ENCODE measurements around the gene ZNF804B.

Gene ZNF804B

GRCh38 chr7:88859288-88859687 is 99.8 kb downstream of the ZNF804B start (continued):
- TF ChIP-seq ZNF280D (tag by site-specific recombination; IDR thresholded peaks at IDR 0.05) (no peak), GLIS2 (tag by site-specific recombination; IDR thresholded peaks at IDR 0.05) (no peak), ZNF391 (tag by site-specific recombination; IDR thresholded peaks at IDR 0.05; ENCODE audit: borderline replicate concordance, low read depth) (no peak), ZNF362 (tag by site-specific recombination; IDR thresholded peaks at IDR 0.05) (no peak), ZNF121 (tag by site-specific recombination; IDR thresholded peaks at IDR 0.05) (no peak), ZBTB26 (tag by site-specific recombination; optimal IDR thresholded peaks at IDR 0.05) (no peak), KLF17 (tag by site-specific recombination; IDR thresholded peaks at IDR 0.05) (no peak)

GRCh38 chr7:88866265-88866863 is 106.9 kb downstream of the ZNF804B start:
- H3K36me3 ChIP-seq (ENCODE audit: control insufficient read depth in 2 of 2, insufficient read depth in 1 of 2, low read length in 2 of 2): no peaks in the 10 kb centered on the region
- ChIA-PET CTCF (interaction anchor here (0.6 kb wide), 1 partner anchor 561 kb away, joined by 4 read pairs; no protein-coding TSS in a partner anchor), POLR2A (no interaction called here)
- no peak overlapping the region for H3K4me3 ChIP-seq (ENCODE audit: low read depth, low read length)
- H3K27ac ChIP-seq (ENCODE audit: extremely low read depth, low read depth, low read length): no peak overlapping the region
- no peaks in the 10 kb centered on the region for H3K4me1 ChIP-seq (ENCODE audit: control insufficient read depth, insufficient read depth, low read length)
- TF ChIP-seq ZNF791 (tag by site-specific recombination; IDR thresholded peaks at IDR 0.05): no peak
- TF ChIP-seq ZNF473 (tag by site-specific recombination; IDR thresholded peaks at IDR 0.05): no peak
- no peak for TF ChIP-seq MYNN (tag by site-specific recombination; IDR thresholded peaks at IDR 0.05; ENCODE audit: borderline replicate concordance)
- no peak for TF ChIP-seq ZNF146 (tag by site-specific recombination; IDR thresholded peaks at IDR 0.05)
- no peak for TF ChIP-seq ZNF768 (tag by site-specific recombination; IDR thresholded peaks at IDR 0.05)
- TF ChIP-seq ZNF645 (tag by site-specific recombination; IDR thresholded peaks at IDR 0.05): no peak
- TF ChIP-seq REST (tag by site-specific recombination; IDR thresholded peaks at IDR 0.05): no peak
- no peaks in the 10 kb centered on the region for H3K9me3 ChIP-seq (ENCODE audit: control insufficient read depth, insufficient read depth, low read depth, low read length)

All from HEK293 (cell line).